GM19238 (cell line): ENCODE results near the gene LRRC32.
"Not testable (repeated sequence)": the region's sequence is repeated elsewhere in the genome, so short reads cannot be mapped to it uniquely, and the experiment has no call there.

Experiments used
- DNase-seq: peaks from one replicate; pipeline ENCODE4 v3.0.0; 2011; ENCODE audit warnings: low spot score; ENCODE audit not compliant: insufficient read length

LRRC32 gene

DNA sequence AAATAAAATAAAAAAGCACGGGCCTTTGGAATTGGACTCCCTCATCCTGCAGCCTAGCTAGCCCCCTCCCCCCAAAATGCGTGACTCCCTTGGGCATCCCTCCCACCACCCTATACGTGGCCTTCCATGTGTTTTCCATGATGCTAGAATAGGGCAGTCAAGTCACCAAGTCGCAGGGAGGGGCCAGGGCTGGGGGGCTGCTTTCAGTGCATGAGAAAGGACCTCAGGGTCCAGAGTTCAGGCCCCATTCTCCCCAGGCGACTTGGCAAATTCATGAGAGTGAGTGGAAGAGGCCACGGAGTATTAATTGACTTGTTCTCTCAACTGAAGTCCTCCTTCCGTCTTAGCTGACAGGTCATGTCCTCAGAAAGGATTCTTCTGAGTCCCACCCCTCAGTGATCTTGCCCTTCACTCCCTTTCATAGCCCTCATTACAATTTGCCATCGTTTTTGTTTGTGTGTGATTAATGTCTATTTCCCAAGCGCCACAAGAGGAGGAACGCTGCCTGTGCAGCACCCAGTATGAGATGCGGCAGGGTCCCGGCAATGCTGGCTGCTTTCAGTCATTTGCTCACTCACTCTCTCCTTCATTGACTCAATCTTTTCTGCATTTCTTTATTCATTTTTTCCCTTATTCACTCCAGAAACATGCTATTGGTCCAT lies 17.4 kb downstream of the LRRC32 start:
- no peak for DNase-seq

DNA sequence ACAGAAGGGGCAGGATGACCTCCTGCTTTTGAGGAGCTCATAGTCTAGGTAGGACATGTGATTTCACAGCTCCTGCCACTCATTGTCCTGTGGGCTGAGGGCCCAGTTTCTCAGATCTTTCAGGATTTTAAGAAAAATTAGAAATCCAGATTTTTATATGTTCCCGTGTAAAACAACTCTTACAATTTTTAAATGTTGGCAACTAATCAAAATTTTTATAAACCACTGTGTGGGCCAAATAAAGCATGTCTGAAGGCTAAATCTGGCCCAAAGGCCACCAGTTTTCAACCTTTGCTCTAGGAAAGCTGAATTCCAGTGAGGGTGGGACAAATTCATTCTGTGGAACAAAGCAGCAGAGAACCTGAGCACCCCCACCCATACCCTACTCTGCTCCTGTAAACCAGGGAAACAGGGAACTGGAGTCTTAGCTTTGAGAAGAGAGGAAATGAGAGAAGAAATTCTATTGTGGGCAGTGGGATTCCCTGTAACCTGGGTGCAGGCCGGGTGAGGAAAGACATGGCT lies 20.6 kb downstream of the LRRC32 start:
- no peak for DNase-seq

DNA sequence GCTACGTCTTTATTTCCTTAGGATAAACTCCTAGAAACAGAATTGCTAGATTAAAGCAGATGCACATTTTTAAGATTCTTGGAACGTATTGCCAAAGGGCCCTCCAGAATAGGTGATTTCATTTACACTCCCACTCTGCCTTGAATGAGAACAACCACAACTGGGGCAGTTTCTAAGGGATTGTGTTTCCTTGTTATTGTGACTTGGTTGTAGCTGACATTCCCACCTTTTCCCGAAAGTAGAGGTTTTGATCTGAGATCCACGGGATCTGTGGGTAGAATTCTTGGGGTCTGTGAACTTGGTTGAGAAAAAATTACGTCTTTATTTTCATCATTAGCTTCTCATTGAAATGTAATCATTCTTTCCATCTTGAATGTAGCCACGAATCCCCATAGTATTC lies 21.5 kb downstream of the LRRC32 start:
- DNase-seq: no peak

DNA sequence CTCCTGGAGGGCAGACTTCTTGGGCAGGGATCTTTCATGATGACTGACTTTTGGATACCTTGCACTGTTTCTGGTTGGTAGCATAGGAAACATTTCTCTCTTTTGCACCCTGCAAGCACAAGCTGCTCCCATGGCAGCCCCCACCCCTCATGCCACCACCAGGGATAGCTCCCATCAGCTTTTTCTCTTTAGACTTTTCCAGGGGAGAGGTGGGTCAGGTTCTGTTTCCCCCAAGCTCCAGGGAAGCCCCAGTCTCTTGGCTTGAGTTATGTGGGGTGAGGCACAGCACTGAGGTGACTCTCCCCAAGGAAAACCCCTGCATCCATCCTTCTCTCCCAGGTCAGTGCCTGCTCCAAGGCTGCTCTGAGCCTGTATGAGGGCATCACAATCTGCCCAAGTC lies 22.5 kb downstream of the LRRC32 start:
- no peak for DNase-seq

DNA sequence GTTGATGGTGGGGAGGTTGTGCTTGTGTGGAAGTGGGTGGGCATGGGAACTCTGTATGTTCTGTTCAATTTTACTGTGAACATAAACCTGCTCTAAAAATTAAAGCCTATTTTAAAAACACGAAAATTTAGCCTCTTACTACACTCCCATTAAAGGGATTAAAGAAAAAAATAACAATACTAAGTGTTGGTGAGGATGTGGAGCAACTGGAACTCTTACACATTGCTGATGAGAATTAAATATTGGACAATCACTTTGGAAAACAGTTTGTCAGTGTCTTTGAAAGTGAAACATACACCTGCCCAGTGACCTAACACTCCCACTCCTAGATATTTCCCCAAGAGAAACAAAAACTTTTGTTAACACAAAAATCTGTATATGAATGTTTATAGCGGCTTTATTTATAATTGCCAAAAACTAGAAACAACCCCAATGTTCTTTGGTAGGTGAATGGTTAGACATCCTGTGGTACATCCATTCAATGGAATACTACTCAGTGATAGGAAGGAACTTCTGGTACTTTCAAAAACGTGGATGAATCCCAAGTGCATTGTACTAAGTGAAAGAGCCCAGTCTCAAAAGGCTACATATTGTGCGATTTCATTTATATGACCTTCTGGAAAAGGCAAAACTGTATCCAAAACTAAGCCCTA lies 23.5 kb downstream of the LRRC32 start:
- no peak for DNase-seq

DNA sequence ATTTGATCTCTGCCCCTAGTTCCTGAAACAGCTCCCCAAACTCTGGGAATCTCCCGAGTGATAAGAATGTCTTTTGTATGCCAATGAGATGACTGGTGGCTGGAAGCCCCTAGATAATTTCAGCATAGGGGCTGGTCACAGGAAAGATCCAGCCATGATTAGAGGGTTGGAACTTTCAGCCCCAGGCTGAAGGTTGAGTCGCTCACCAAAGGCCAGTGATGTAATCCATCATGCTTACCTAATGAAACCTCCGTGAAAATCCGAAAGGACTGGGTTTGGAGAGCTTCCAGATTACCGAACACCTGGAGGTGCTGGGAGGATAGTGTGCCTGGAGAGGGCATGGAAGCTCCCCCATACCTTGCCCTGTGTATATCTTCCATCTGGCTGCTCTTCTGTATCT lies 26.0 kb downstream of the LRRC32 start:
- DNase-seq: no peak

DNA sequence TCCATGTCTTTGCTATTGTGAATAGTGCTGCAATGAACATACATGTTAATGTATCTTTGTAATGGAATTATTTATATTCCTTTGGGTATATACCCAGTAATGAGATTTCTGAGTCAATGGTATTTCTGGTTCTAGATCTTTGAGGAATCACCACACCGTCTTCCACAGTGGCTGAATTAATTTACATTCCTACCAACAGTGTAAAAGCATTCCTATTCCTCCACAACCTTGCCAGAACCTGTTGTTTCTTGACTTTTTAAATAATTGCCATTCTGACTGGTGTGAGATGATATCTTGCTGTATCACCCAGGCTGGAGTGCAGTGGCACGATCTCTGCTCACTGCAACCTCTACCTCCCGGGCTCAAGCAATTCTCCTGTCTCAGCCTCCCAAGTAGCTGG lies 26.8 kb downstream of the LRRC32 start:
- not testable (repeated sequence) for DNase-seq

DNA sequence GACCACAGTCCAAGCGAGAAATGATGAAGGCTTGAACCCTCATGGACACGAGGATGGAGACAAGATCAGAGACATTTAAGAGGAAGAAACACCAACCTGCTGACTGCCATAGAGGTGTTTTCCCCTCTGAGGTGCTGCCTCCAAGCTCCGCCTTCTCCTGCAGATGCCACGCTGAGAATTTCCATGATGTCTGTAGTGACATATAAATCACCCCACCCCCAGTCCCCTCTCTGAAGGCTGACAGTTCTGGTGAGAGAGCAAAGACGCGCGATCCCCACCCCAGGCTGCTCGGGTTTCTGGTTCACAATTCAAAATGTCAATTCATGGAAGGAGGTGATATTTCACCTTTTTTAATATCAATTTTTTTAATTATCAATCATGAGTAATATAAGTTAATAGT lies 28.2 kb downstream of the LRRC32 start:
- no peak for DNase-seq

DNA sequence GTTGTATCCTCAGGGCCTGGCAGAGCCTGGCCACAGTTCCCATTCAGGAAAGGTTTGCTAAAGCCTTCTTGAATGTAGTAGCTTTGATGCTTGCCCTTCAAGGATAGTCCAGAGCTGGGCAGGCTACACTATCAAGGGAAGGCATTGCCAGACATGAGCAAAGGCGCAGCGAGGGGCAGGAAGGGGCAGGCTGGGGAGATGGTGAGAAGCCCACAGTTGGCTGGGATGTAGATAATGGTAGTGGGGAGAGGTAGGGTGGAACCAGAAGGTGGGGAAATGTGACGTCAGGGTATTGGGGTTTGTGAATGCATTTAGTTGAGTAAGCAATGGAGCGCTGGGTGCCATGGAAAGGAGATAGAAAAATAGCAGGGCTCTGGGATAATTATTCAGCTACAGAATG lies 28.6 kb downstream of the LRRC32 start:
- no peak for DNase-seq

DNA sequence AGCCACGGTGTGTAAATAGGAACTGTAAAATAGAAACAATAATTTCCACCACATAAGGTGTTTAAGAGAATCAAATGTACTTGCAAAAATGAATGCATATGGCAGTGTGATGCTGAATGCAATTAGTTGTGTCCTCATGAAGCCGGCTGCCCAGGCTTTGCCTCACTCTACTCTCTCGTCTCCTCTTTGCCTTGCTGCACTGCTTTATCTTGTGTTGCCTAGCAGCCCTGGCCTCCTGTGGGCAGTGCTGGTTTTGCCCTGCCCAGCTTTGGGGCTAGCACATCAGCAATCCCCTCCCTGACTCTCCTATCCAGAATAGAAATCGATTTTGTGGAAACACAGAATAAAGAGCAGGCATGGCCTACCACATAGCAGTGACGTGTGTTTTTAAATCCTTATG lies 30.0 kb downstream of the LRRC32 start:
- DNase-seq: no peak

DNA sequence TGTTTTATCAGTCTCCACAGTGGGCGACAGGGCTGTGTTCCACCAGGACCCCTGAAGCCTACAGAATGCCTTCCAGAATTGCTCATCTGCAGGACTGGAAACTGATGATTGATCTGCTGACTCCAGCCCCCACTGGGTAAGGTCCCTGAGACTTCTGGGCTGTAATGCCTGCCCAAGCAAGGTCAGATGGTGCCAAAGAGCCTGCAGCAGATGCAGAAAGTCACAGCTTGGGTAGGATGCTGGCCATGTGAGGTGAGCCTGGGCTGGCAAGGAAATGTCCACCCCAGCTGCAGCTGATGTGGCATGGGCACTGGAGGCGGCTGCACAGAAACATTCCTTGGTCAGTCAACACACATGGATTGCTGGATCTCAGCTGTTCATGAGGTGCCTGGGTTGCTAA lies 30.9 kb downstream of the LRRC32 start:
- DNase-seq: no peak

DNA sequence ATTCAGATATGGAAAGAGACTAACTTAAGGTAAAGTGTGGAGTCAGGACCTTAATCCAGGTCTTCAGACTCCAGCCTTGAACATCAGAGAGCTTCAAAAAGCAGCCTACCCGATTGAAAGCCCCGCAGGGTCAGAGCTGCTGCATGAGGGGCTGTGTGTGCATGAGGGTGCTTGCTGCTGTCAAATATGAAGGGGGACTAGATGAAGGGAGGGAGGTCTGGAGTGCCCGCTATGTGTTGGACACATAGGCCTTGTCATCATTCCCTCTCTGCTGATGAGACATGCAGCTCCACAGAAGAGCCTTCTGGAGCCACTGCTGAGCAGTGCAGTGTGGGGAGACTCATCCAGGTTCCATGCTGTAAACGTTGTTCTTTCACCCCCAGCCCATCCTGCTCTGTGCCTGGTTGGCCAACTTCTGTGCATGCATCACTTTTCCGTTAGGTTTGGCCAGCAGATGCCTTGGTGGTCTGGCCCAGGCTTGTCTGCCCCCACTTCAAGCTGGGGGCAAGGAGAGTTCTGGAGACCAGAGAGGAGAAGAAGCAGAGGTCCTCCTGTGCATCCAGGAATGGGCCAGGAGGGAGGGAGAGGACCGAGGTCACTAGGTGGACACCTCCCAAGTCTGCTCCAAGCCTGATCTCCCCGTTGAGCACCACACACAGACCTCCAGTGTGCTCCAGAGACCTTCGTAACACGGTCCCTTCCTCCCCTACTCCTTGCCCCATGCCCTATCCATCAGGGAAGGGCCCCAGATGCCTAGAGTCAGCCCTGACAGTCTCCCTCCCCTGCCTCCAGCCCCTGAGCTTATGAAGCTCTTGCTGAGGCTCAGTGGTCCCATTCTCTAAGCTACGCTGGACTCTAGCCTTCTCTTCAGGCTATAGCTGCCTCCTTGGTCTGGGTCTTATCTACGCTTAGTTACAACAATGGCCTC lies 32.0 kb downstream of the LRRC32 start:
- DNase-seq: no peak

DNA sequence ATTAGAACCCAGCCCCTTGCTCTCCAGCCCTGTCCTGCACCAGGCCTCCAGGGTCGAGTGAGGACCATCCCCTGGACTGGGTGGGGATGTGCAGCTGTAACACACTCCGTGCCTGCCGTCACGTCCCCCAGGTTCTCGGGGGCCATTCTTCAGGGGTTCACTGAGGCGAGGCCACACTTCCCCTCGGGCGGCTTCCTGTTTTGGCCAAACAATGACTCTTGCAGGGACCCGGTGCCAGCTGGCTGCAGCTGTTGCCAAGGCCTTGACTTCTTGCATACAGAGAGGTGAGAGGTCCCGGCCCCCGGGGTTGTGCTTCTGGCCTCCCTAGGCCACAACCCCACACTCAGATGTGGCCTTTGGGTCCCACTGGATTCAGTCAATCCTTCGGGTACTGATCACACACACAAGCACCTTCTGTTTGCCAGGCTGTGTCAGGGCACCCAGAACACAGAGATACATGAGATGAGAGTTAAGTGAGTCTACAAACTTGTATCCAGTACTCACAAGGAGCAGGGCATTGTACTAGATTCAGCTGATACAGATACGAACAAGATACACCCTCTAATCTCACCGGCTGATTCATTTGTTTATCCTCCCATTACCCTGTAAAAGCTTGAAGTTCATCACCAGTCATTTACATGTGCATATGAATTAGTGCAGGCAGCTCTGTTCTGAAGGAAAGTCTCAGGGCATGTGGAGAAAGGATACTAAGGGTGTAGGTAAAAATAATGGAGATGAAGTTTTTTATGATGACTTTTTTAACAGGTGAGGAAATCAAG lies 32.9 kb downstream of the LRRC32 start:
- peak; percentile 61 for DNase-seq

DNA sequence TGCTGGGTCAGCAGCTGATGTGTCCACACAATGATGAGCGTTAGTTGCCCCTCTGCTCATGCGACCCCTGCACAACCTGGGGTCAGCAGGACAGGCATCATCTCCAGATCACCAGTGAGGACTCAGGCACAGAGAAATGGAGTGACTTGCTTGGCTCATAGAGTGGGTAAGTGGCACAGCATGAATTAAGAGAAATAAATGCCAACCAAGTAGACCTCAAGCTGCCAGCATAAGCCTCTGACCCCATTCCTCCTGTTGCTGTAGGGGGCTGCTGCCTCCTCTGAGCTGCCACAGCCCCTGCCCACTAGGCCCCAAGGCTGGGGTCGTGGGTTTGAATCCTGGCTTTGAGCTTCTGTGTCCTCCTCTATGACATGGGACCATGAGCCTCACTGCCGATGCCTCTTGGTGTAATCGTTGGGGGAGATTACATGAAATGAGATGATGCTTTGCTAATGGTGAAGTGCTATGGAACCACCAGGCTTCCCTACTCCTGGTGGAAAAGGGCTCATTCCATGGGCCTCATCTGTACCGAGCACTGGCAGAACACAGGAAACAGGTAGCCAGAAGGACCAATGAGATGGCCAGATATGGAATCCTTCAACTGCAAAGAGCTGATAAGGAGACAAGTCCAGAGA lies 33.6 kb downstream of the LRRC32 start:
- DNase-seq: no peak

DNA sequence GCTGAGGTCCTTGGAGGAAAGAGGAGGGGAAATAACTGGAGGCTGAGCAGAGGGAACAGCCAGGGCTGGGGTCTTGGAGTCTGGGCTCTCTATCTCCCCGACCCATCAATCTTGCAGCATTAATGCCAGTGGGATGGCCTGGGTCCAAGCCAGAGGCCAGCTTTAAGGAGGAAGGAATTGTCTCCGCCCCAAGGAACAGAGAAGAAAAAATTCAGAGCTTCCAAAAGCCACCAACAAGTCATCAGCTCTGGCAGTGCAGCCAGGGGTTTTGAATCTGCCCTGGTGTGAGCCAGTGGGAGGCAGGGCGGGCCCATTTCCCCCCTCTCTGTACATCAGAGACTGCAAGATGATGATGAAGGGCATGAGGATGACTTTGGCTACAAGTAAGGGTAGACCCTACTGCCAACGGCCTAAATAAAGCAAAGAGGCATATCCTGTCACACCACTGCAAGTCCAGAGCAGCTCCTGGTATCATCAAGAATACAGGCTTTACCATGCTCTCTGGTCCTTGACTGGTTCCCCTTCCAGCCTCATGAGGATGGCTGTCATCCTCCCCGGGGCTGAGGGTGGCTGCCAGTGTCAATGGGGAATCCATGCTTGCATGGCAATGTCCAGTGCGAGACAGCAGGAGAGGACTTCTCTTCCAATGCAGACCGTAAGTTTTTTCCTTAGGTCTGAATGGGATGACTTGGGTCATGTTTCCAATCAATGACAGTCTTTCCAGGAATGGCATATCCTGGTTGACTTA lies 34.4 kb downstream of the LRRC32 start:
- no peak for DNase-seq

DNA sequence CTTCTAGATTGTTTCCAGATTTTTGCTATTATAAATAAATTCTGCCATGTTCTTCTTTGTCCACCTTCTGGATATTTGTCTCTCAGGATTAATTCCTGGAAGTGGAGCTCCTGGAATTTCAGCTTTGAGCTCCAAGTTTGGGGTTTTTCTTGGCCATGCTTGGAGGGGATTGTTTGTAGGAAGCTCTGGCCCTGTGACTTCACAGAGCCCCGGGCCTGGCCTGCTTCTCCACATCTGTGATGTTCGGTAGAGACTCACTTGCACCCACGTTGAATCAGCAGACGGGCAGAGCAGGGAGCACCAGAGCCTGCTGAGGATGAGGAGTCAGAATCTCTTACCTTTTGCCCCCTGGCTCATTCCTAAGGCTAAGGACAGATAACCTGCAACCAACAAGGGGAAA lies 35.7 kb downstream of the LRRC32 start:
- no peak for DNase-seq

DNA sequence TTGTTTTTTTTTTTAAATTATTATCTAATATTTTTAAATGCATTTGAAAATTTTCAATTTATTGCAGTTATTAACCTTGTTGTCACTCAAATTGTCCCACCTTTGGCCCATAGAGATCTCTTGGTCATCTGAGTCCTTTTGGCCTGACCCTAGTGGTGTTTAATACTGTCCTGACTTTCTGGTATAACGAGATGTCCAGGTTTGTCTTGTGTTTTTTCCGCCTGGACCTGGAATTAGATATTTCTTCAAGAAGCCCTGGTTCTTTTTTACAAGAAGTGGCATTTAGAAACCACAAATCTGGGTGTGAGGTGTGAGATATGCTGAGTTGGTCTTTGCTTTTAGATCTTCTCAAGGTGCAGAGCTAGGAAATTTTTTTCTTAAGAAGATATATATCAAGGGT lies 38.1 kb downstream of the LRRC32 start:
- DNase-seq: no peak

DNA sequence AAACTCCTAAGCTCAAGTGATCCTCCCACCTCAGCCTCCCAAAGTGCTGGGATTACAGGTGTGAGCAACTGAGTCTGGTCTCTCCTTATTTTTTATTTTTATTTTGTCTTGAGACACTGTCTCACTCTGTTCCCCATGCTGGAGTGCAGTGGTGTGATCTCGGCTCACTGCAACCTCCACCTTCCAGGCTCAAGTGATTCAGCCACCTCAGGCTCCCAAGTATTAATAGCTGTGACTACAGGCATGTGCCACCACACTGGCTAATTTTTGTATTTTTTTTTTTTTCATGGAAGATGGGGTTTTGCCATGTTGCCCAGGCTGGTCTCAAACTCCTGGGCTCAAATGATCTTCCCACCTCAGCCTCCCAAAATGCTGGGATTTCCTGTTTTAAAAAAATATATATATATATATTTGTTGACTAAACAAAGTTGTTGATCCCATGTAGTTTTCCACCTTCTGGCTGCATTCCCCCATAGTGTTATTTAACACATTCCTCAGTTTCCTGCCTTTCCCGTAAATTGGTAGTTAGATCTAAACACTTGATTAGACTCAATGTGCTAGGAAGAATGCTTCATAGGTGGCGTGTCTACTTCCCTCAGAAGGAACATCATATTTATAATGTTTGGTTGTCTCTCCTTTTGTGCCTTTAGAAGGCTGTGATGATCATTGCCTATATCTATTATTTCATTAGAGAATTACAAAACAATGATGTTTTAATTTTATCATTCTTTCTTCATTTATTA lies 38.8 kb downstream of the LRRC32 start:
- no peak for DNase-seq

DNA sequence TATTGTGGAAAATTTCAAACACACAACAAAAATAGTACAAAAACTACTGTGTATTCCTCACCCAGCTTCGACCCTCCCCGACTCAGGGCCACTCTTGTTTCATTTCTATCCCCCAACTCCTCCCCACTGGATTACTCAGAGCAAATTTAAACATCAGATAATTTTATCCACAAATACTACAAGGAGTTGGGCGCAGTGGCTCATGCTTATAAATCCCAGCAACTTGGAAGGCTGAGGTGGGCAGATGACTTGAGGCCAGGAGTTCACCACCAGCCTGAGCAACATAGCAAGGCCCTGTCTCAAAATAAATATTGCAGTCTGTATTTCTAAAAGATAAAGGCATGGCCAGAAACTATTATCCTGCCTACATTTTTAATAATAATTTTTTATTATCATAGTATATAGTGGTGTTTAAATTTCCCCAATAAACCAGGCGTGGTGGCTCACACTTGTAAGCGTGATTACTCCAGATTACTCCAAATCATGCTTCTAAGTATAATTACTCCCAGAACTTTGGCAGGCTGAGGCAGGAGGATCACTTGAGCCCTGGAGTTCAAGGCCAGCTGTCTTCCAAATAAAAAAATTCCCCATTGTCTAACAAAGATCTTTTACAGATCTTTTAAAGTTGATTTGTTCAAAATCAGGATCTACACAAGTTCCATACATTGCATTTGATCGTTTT lies 39.8 kb downstream of the LRRC32 start:
- DNase-seq: no peak
